Umbilical cord (tissue), 2 donors: ENCODE measurements around the gene SPATA9. TPM values are rescaled to one million over a fixed set of nuclear protein-coding genes. Genes with fewer than 3 reads are reported as not detected.

Experiments used
- DNase-seq: peaks from one replicate; pipeline ENCODE4 v3.0.0-alpha.2; 2015; ENCODE audit warnings: low spot score
- total RNA-seq: library from RNA; depleted of rRNA; stranded (reverse); fragments of >200 nt; gene quantifications from one replicate; pipeline ENCODE4 v1.2.3, GENCODE V29; 2014; ENCODE audit warnings: low replicate concordance; ENCODE audit not compliant: insufficient read depth

SPATA9 gene, protein sequence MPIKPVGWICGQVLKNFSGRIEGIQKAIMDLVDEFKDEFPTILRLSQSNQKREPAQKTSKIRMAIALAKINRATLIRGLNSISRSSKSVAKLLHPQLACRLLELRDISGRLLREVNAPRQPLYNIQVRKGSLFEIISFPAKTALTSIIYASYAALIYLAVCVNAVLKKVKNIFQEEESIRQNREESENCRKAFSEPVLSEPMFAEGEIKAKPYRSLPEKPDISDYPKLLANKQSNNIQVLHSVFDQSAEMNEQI
- 3.9 TPM for total RNA-seq

DNA sequence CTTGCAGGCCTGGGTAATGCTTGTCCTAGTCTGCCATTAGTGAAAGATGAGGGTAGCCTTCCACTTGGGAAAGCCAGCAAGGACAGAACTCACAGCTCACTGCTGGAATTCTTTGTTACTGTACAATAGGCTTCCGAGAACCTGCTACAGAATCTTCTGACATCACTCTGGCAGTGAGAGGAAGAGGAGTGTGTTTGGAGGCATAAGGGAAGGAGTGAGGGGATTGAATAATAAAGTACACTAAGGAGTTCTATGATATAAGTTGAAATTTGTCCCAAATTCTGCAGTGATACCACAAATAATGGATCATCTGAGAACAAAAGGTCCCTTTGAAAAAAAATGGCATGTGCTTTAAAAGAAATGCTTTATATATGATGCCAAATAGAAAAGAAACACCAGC, at the start of gene SPATA9:
Gene SPATA9 (minus strand): TSS at position 101 of the 400 bp plus-strand sequence. CDS start 137 bp downstream, outside the sequence.
- DNase-seq: no peak

DNA sequence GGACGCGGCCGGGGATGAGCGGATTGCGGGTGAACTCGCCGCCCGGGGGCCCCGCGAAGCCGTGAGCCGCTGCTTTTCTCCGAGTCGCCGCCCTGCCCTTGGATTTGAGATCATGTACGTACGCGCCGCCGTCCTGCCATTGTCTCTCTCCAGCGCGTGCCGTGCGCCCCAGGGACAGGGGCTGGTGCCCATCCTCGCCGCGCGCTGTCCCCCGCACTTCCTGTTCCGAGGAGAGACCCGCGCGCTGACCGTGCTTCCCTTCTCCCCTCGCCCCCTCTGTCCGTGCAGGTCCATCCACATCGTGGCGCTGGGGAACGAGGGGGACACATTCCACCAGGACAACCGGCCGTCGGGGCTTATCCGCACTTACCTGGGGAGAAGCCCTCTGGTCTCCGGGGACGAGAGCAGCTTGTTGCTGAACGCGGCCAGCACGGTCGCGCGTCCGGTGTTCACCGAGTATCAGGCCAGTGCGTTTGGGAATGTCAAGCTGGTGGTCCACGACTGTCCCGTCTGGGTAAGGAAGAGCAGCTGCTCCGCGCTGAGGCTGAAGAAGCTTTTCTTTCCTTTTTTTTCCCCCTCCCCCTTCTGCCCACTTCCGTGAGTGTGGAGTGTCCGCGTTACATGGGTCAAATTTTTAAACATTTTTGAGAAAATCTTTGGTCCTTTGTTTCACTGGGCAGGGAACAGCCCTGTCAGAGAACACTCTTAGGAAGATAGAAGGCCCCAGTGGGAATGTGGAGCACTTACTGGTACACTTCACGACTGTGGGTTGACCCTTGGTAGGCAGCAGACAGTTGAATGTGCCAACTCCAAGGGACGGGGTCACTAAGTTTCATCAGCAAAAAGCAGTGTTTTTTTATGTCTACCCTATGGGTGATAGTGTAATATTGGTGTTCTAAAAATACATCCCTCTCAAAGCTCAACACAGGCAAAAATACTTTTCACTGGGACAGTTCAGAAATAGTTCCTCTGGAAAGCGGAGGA, 49.1 kb upstream of the SPATA9 start:
- DNase-seq: peak; percentile 65

DNA sequence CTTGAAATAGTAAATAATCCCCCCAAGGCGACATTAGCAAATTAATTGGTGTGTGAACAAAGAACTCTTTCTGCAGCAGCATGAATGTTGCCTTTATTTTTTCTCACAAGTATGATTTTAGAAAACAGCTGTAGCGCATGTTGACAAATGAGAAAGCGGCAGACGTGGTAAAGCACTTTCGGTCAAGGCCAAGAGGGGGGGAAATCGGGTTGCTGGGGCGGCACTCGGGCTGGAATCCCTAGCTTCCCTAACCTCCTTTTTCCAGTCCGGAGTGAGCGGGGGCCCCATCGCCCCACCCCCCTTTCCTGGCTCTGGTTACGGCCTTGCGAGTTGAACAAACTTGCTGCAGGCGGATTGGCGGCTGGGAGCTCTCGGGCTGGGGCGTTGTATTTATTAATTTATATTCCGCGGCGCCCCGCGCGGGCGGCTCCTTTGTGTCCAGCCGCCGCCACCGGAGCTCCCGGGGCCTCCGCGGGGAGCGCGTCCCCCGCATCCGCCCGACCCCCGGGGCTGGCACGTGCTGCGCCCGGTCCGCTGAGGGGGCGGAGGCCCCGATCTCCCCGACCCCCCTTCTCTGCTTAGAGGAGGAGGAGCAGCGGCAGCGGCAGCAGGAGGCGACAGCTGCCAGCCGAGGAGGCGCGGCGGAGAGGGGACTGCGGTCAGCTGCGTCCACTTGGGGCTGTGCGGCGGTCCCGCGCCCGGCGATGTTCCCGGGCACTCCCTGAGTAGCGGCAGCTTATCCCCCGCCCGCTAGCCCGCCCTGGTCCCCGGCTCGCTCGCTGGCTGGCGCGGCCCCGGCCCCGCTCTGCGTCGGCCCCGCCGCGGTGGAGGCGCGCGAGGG, 48.2 kb upstream of the SPATA9 start, which contains the start of gene RHOBTB3:
Gene RHOBTB3 (plus strand): TSS at position 607 of the 841 bp plus-strand sequence. CDS start 347 bp downstream, outside the sequence.
- peak; percentile 97 for DNase-seq

DNA sequence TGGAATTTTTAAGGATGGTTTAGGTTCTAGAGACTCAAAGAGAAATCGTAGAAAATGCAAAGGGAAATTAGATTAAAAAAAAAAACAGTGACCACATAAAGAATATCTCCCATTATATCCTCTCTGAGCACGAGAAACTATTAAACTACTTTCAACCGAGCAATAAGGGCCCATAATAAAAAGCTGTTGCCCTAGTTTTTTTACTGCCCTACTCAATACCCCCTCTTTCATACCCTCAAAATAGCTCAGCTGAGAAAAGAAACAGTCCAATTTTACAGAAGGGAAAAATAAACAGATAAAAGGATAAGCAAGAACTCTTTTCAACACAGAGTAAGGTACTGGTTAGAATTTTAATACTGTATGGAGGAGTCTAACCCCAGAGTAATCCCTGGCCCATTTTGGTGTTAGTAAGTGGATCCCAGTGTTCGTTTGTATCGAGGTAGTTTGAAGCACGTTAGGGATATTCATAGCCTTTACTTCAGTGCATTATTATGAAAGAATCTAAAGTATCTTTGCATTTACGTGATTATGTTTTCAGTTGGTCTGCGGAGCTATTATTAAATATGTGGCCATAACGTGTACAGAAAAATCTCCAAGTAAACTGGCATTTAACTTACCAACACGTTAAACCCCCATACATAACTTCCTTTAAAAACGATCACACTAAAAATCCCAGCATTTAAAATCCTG, 47.4 kb upstream of the SPATA9 start:
- no peak for DNase-seq

DNA sequence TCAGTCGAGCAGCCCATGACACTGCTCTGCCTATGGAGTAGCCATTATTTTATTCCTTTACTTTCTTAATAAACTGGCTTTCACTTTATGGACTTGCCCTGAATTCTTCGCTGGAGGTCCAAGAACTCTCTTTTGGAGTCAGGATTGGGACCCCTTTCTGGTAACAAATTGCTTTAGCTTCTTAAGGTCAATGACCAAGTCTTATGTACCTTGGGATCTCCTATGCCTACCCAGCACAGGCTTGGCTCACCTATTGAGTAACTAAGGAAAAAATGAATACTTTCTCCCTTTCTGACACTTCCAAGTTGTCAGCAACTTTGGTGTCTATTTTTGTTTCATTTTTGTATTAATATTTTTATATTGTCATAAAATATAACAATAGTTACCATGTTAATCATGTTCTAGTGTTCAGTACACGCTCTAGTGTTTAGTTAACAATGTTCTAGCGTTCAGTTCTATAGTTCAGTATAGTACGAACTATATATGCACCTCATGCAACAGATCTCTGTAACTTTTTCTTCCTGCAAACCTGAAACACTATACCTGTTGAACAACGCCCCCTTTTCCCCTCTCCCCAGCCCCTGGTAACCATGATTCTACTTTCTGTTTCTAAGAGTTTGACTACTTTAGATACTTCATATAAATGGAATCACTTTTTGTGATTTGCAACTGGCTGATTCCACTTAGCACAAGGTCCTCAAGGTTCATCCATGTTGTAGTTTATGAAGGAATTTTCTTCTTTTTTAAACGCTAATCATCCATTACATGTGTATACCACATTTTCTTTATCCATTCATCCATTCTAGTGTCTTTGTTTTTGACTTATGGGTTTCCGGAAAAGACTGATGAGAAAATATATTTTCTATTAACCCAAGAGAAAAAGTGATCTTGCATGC, 46.6 kb upstream of the SPATA9 start:
- no peak for DNase-seq

DNA sequence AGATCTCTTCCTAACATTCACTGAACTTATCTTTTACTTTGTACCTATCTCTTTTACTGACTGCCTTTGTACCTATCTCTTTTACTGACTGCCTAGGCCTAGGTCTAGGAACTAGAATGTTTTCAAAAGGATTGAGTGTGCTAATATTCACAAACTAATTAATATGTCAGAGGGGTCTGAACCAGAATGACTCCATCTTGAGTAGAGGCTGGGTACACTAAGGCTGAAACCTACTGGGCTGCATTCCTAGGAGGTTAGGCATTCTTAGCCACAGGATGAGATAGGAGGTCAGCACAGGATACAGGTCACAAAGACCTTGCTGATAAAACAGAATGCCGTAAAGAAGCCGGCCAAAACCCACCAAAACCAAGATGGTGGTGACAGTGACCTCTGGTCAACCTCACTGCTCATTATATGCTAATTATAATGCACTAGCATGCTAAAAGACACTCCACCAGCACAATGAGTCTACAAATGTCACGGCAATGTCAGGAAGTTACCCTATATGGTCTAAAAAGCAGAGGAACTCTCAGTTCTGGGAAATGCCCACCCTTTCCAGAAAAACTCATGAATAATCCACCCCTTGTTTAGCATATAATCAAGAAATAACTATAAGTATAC, 45.8 kb upstream of the SPATA9 start:
- DNase-seq: no peak

DNA sequence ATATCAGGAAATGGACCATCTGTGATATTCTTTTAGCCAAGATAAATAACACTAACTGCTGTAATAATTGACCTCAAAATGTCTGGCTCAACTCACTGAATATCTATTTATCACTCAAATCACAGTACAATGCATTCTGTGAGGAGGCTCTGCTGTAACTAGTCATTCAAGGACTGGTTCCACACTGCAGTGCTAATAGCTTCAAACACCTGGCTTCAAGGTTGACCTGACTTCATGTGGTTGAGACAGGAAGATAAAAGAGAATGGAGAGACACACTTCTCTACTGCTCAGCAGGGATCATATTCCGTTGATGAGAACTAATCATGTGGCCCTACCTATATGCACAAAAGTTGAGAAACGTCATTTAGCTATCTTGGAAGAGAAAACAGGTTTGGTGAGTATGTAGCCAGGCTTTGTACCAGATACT, 45.0 kb upstream of the SPATA9 start:
- peak; percentile 30 for DNase-seq

DNA sequence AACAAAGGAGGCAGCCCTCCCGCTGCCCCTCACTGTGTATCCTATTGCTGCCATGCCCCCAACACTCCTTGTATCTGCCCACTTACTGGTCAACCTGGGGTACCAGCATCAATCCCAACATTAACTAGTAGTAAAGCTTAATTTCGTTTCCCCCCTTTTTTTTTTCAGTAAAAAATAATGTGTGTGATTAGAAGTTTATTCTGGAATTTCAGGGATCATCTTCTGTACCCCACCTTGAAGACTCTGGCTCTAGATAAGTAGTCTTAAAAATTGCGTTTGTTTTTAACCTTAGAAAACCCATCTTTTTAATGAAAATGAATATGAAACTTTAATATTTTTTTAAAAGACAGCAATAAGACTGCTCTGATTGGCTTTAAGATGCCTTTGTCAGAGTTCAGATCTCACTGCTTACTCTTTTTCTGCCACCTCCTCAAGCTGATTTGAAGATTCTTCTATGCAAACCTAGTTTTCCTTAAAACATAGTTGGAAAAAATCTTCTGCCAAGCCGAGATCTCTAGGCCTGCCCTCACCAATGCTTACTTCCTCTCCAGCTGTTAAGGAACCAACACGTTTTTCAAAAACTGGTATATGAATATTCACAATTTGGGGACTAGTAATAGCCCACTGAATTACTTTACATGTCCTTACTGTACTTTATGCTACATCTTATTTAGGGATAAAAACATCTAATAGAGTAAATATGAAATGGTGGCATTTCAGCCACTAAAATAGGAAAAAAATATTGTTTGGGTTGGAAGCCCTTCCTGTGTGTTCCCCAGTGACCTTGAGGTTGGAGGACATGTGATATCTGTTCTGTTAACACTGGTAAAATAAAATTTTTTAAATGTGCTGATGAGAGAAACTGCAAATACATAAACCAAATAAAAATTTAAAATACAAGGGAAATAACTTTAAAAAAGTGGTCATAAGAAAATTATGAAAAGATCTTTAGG, 44.3 kb upstream of the SPATA9 start:
- DNase-seq: no peak

DNA sequence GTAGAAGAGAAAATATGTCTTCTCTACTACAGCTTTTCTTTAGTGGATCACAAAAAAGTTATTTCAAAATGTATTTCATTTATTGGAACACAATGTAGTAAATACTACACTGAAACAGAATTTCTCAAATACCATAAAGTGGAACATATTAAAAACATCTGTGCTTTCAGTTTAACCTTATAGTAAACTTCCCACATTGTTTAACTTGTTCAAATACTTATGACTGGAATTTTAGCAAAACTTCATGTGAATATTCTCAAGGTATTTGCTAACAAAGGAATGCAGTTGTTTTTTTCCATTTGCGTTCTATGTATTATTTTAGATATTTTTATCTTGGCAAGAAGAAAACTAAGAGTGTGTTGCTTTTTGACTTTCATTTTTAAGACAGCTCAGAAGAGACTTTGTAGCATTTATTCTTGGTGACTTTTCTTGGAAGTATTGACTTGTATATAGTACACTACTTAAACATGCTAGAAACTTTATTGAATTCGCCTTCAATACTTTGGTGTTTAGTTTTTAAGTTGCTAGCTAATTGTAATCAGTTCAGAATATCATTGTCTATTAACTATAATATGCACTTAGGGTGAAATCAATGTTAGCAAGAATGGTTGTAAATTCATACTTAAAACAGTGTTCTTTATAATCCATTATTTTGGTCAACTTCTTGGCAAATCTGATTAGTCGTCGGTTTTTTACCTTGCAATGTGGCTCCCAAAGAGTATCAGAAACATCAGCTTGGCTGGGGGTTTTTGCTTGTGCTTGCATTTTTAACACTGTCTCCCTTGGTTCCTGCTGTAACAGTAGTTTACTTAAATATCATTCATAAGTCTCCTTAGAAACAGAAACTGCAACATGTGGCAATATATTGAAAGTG, 43.4 kb upstream of the SPATA9 start:
- DNase-seq: peak; percentile 24

DNA sequence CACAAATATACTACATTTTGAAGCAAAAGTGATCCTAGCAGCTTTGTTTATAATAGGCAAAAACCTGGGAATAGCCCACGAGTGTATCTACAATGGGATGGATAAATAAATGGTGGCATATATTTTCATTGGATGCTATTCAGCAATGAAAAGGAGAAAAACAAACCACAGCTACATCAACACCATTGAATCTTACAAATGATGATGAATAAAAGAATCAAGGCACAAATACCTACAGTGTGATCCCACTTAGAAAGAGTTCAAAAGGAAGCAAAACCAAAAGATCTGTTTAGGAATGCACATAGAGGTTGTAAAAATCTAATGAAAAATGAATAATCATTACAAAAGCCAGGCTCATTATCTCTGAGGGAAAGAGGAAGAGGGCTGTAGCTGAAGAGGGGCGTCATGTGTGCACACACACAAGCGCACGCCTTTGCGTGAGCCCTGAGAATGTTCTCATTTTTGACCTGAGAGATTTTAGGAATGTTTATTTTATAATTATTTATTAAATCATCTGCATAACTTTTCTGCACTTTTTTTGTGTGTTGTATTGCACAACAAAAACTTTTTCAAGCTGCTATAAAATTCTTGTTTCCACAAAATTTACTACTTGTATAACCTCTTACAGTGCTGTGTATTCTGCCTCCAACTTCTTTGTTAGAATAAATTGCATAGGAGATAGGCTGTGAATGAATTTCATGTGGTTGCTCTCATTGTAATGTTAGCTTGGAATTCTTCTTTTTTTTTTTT, 42.5 kb upstream of the SPATA9 start:
- DNase-seq: no peak

DNA sequence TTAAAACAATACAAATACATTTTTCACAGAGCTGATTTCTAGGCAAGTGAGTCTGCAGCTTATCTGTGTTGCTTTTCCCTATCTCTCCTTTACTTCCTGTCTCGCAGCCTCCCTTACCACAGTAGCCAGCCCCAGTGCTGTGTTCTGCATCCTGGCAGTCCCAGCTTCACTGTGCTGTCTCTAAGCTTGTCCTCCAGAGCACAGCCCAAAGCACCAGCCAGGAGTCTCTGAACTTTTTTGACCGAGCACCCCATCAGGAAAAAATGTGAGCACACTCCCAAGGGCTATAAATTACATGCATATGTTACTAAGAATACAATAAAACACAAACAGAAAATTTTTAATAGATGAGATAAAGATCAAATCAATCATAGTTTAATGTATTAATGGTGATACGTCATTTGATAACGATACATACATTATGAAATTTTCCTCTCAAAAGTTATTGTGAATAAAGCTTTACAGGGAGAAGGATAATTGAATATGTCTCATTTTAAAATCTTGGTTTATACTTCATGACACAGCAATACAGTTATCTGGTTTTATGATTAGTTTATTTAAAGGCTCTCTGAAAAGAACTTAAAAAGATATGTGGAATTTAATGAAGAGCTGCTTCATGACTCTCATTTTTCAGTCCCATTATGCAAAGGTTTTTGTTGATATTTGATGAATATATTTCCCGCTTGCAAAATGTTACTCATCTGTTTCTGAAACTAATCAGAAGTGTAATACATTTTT, 41.0 kb upstream of the SPATA9 start:
- DNase-seq: peak; percentile 65

DNA sequence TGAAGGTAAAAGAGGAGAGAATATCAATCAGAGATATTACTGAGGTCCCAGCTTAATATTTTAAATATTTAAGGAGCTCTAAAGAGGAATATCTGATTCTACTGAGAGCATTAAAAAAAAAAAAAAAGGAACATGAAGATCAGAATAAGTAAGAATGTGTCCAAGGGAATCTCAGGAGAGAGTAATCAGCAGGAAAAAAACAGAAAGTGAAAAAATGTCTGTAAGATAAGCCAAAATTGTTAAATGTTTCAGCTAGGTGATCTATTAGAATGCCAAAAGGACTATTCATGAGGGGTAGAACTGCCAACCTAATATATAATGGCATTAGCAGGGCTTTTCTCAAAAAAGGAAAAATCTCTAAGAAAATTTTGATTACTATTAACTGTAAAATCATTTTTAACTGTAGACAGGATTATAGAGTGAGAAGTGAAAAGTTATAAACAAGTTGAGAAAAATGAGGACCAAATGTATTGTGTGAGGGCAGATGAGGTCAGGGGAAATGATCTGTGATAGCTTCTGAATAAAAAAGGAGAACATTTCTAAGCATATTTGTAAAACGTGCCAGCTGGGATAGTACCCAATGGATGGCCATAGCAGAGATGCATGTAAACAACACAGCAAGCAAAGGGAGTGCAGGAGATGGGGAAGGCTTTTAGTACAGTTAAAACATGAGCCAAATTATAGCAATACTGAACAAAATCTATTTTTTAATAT, 38.9 kb upstream of the SPATA9 start:
- DNase-seq: no peak

DNA sequence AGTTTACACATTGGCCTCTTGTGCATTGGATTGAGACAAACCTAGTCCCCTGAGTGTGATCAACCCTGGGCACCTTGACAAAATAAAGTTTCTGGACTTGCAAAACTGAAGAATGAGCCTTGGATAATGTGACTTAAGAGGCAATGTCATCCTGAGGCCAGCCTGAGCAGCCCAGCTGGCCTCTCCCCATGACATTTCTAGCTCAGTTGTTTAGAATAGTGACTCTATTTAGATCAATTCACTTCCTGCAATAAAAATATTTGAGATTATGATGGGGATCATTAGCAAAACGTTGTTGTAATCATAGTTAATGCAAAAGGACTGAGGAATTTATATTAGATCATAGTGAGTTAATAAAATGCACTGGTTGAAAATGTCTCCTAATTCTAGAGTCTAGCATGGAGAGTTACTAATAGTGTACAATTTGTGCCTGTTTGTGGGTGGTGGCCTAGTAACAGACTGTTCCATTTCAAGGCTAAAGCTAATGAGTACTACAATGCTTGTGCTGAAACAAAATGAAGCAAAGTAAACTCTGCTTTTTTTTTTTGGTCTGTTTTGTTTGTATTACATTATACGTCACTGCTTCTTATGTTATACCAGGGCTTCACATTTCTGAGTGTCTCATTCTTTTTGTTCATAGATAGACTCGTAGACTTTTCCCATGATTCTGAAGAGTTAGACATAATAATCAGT, 37.4 kb upstream of the SPATA9 start:
- DNase-seq: no peak

DNA sequence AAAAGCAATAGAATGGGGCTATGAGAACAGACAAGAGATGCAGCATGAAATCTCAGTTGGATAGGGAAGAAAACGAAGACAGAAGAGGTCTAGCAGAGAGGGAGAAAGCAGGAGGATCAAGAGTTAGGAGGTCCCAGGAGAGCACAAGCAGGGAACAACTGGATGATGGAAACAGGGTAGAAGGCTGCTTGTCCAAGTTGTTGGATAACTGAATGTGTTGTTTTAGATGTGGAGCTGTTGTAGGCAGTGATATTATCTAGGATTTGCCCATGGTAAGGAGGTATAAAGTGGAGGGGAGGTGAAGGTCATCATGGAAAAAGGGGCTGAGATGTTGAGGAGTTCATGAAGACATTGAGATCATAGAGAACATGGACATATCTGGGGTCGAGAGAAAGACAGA, 35.9 kb upstream of the SPATA9 start:
- no peak for DNase-seq

DNA sequence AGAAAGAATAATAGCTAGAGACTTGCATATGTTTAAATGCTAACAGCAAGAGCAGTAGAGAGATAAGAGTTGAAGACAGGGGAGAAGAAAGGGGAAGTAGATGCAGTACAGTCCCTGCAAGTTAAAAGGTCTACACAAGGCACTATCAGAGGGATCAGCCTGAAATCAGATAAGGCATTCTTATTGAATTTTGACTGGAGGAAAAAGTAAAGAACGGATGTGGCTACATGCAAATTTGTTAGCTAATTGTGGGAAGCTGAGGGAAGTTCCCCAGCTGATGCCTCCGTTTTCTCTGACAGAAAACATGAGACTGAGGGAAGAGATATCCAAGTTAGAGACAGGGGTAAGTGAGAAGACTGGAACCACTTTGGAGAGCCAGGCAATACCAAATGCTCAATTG, 35.4 kb upstream of the SPATA9 start:
- no peak for DNase-seq
